Colonic mucosa (tissue), 4 donors: Measurements from ENCODE around the gene KRTAP13-3. TPM values are rescaled to one million over a fixed set of nuclear protein-coding genes. Genes with fewer than 3 reads are reported as not detected.

Experiments used
- DNase-seq: peaks from one replicate; pipeline ENCODE4 v3.0.0-alpha.2; 2020
- H3K27ac ChIP-seq: fragments of 200-600 bp; one replicate; pipeline ENCODE4 v1.8.0; 2021
- H3K27me3 ChIP-seq: fragments of 200-600 bp; one replicate; pipeline ENCODE4 v1.8.0; 2021
- H3K36me3 ChIP-seq: fragments of 200-600 bp; one replicate; pipeline ENCODE4 v1.8.0; 2021
- H3K4me1 ChIP-seq: fragments of 200-600 bp; one replicate; pipeline ENCODE4 v1.8.0; 2021; ENCODE audit warnings: mild to moderate bottlenecking
- H3K4me3 ChIP-seq: fragments of 200-600 bp; one replicate; pipeline ENCODE4 v1.8.0; 2021
- H3K9ac ChIP-seq, 2 donors: one replicate each; pipeline ENCODE4 v1.7.0; 2013; ENCODE audit warnings: control low read depth in 2 of 2, low read depth in 2 of 2, low read length in 2 of 2
- H3K9me3 ChIP-seq: fragments of 200-600 bp; one replicate; pipeline ENCODE4 v1.8.0; 2021
- CTCF ChIP-seq: fragments of 200-600 bp; IDR thresholded peaks from one replicate; pipeline ENCODE4 v1.8.0; 2022; ENCODE audit warnings: antibody characterized with exemption, mild to moderate bottlenecking
- intact Hi-C: fragments of 100-400 bp; cut with DNase I; formaldehyde crosslinking; loops from one replicate; pipeline ENCODE4 v1.14.1; 2022
- total RNA-seq, 2 donors: library from RNA; stranded (reverse); fragmentation: NEBNext Ultra II Directional in 1 of 2; extraction: Animal tissue kit (Norgen Biotek cat#: 25700) in 1 of 2; gene quantifications; one replicate each; pipeline ENCODE4 v1.2.1, GENCODE V29; 2021
- donor health status: healthy.
- donor health status: DM: no; HTN: no; CAD: no.
- donor health status: DM: no; HTN: no; CAD: no.

KRTAP13-3 gene
- total RNA-seq, 2 donors from 2014 or later, result not detected

GRCh38 chr21:30391492-30392025, 34.2 kb downstream of the KRTAP13-3 start:
- DNase-seq, result no peak
- Histone ChIP-seq H3K9me3 (no peaks in the 10 kb centered on the region), H3K9ac (no peak overlapping the region), H3K4me1 (no peaks in the 10 kb centered on the region), H3K27me3 (no peaks in the 10 kb centered on the region), H3K27ac (no peak overlapping the region), H3K4me3 (no peak overlapping the region), H3K36me3 (no peaks in the 10 kb centered on the region)
- TF ChIP-seq CTCF, result no peak
- intact Hi-C loops, result no loop called here

GRCh38 chr21:30382201-30382600, 43.5 kb downstream of the KRTAP13-3 start:
- H3K27me3 ChIP-seq, result no peaks in the 10 kb centered on the region
- H3K4me1 ChIP-seq, result no peaks in the 10 kb centered on the region
- no peak for DNase-seq
- no peaks in the 10 kb centered on the region for H3K9me3 ChIP-seq
- no peak overlapping the region for H3K9ac ChIP-seq
- no peaks in the 10 kb centered on the region for H3K36me3 ChIP-seq
- no peak overlapping the region for H3K27ac ChIP-seq
- TF ChIP-seq CTCF, result no peak
- intact Hi-C loops, result no loop called here
- H3K4me3 ChIP-seq, result no peak overlapping the region

Other genes with a start within 250 kb of the KRTAP13-3 start
- 10 to 100 TPM; 21.3 to 32.6 TPM for gene CLDN8, start 209.8 kb downstream of the KRTAP13-3 start, total RNA-seq
- not detected for gene KRTAP24-1, start 143.0 kb downstream of the KRTAP13-3 start, total RNA-seq
- gene KRTAP25-1, start 136.4 kb downstream of the KRTAP13-3 start, total RNA-seq, result not detected
- gene KRTAP26-1, start 105.6 kb downstream of the KRTAP13-3 start, total RNA-seq, result not detected
- not detected for gene KRTAP27-1, start 88.2 kb downstream of the KRTAP13-3 start, total RNA-seq
- not detected for gene KRTAP23-1, start 77.3 kb downstream of the KRTAP13-3 start, total RNA-seq
- 1 to 10 TPM; 2.3 to 6.0 TPM for gene KRTAP13-2, start 53.7 kb downstream of the KRTAP13-3 start, total RNA-seq
- gene KRTAP13-1, start 29.9 kb downstream of the KRTAP13-3 start, total RNA-seq, result not detected
- gene KRTAP13-4, start 4.3 kb upstream of the KRTAP13-3 start, total RNA-seq, result not detected
- gene KRTAP15-1, start 14.3 kb upstream of the KRTAP13-3 start, total RNA-seq, result not detected
- not detected for gene KRTAP19-1, start 54.4 kb upstream of the KRTAP13-3 start, total RNA-seq
- not detected for gene KRTAP19-2, start 61.5 kb upstream of the KRTAP13-3 start, total RNA-seq
- not detected for gene KRTAP19-3, start 66.1 kb upstream of the KRTAP13-3 start, total RNA-seq
- gene KRTAP19-4, start 71.2 kb upstream of the KRTAP13-3 start, total RNA-seq, result not detected
- gene KRTAP19-5, start 76.2 kb upstream of the KRTAP13-3 start, total RNA-seq, result not detected
- gene KRTAP19-6, start 115.9 kb upstream of the KRTAP13-3 start, total RNA-seq, result not detected
- not detected for gene KRTAP19-7, start 135.4 kb upstream of the KRTAP13-3 start, total RNA-seq
- not detected for gene KRTAP22-2, start 164.5 kb upstream of the KRTAP13-3 start, total RNA-seq
- gene KRTAP6-3, start 166.5 kb upstream of the KRTAP13-3 start, total RNA-seq, result not detected
- not detected for gene KRTAP6-2, start 173.0 kb upstream of the KRTAP13-3 start, total RNA-seq
- not detected for gene KRTAP22-1, start 175.2 kb upstream of the KRTAP13-3 start, total RNA-seq
- not detected for gene KRTAP6-1, start 188.0 kb upstream of the KRTAP13-3 start, total RNA-seq
- gene KRTAP20-1, start 190.5 kb upstream of the KRTAP13-3 start, total RNA-seq, result not detected
- gene KRTAP20-4, start 194.7 kb upstream of the KRTAP13-3 start, total RNA-seq, result not detected
- gene KRTAP20-2, start 209.3 kb upstream of the KRTAP13-3 start, total RNA-seq, result not detected
- gene KRTAP20-3, start 216.9 kb upstream of the KRTAP13-3 start, total RNA-seq, result not detected